Lung microvascular endothelial cell (primary cell): ENCODE results near the gene C1QTNF7. TPM values are rescaled to one million over a fixed set of nuclear protein-coding genes. Genes with fewer than 3 reads are reported as not detected.

Experiments
- DNase-seq, 2 donors: peaks; one replicate each; pipeline versions ENCODE4 v3.0.0 to v3.0.0-alpha.2; 2010; ENCODE audit warnings: low read depth in 2 of 2
- total RNA-seq: library from RNA; depleted of rRNA; stranded (reverse); fragments of >200 nt; gene quantifications from 2 replicates; pipeline ENCODE4 v1.2.1, GENCODE V29; 2014

The C1QTNF7 gene
- total RNA-seq, result not detected in 2 replicates

- DNase-seq, result no peak
Observed at GRCh38 chr4:15427701-15428100, at the start of gene C1QTNF7. Gene C1QTNF7, plus strand, starts transcription at chr4:15428033. Its CDS starts 7,711 bp downstream, at chr4:15435744.

GRCh38 chr4:15378062-15378461 lies 49.8 kb upstream of the C1QTNF7 start:
- DNase-seq, result no peak

GRCh38 chr4:15378493-15378892 lies 49.3 kb upstream of the C1QTNF7 start:
- no peak for DNase-seq

- no peak for DNase-seq
Observed at GRCh38 chr4:15381806-15382338, 46.0 kb upstream of the C1QTNF7 start.

GRCh38 chr4:15382669-15383273 lies 45.1 kb upstream of the C1QTNF7 start:
- DNase-seq, result no peak

- no peak for DNase-seq
Observed at GRCh38 chr4:15385515-15385914, 42.3 kb upstream of the C1QTNF7 start.

GRCh38 chr4:15385928-15386327 lies 41.9 kb upstream of the C1QTNF7 start:
- no peak for DNase-seq

- DNase-seq, result no peak
Observed at GRCh38 chr4:15390494-15390893, 37.3 kb upstream of the C1QTNF7 start.

- no peak for DNase-seq
Observed at GRCh38 chr4:15392053-15392805, 35.6 kb upstream of the C1QTNF7 start.

- DNase-seq, result no peak
Observed at GRCh38 chr4:15395311-15395710, 32.5 kb upstream of the C1QTNF7 start.

GRCh38 chr4:15396157-15396800 lies 31.6 kb upstream of the C1QTNF7 start:
- peak; percentile 56 to 67 for DNase-seq

GRCh38 chr4:15398001-15398400 lies 29.8 kb upstream of the C1QTNF7 start:
- DNase-seq, result no peak

- DNase-seq, result no peak
Observed at GRCh38 chr4:15398732-15399131, 29.1 kb upstream of the C1QTNF7 start.

GRCh38 chr4:15400226-15400625 lies 27.6 kb upstream of the C1QTNF7 start:
- no peak for DNase-seq

GRCh38 chr4:15400981-15401671 lies 26.7 kb upstream of the C1QTNF7 start:
- peak in 1 of 2 donors; percentile 3 for DNase-seq

- DNase-seq, result no peak
Observed at GRCh38 chr4:15402146-15402545, 25.7 kb upstream of the C1QTNF7 start.

- no peak for DNase-seq
Observed at GRCh38 chr4:15402974-15403373, 24.9 kb upstream of the C1QTNF7 start.

- DNase-seq, result no peak
Observed at GRCh38 chr4:15405018-15405417, 22.8 kb upstream of the C1QTNF7 start.

- peak; percentile 40 to 75 for DNase-seq
Observed at GRCh38 chr4:15410750-15411149, 17.1 kb upstream of the C1QTNF7 start.

GRCh38 chr4:15412461-15412860 lies 15.4 kb upstream of the C1QTNF7 start:
- no peak for DNase-seq

GRCh38 chr4:15413010-15413622 lies 14.7 kb upstream of the C1QTNF7 start:
- no peak for DNase-seq
